ENCODE measurements around the gene PLBD2.

PLBD2 gene

DNA sequence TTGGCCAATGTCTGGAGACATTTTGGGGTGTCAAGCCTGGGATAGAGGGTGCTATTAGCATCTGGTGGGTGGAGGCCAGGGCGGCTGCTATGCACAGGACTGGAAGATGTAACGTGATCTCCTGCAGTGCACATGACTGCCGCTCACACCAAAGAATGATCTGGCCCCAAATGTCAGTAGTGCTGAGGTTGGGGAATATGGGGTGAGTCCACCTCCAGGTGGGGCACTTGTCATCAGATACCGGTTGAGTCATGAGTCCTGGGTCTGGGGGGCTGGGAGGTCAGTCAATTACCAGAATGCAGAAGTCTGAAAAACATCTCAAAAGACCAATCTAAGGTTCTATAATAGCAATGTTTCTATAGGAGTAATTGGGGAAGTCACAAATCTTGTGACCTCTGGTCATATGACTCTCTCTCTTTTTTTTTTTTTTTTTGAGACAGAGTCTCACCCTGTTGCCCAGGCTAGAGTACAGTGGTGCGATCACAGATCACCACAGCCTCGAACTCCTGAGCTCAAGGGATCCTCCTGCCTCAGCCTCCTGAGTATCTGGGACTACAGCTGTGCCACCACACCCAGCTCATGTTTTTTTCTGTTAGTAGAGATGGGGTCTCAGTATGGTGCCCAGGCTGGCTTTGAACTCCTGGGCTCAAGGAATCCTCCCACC, 57.8 kb downstream of the PLBD2 start:
- no peak for DNase-seq (ENCODE audit: low read depth in 2 of 2)

DNA sequence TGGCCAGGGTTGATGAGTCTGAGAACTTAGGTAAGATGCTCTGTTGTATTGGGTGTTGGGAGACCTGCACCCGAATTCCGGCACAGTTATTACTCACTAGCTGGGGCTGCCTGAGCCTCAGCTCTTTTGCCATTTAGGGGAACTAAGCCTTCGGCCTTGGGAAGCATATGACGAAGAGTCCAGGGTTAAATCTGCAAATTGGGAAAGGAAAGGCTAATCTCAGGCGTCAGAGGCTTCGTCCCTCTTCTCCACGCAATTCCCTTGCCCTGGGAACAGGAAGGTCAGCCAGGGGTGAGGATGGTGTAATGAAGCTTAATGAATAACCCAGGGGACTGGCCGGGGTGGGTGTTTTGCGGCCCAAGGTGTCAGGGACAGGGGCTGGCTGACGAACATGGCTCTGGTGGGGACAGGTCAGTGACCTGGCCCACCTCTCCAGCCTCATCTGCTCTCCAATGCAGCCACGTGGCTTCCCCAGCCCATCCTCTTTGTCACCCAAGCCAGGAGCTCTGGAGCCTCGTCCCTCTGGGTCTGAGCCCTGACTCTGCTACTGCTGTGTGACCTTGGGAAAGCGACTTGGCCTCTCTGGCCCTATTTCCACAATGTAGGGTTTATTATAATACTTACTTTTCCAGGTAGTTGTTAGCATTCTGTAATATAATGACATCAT, 60.0 kb downstream of the PLBD2 start:
- no peak for DNase-seq (ENCODE audit: low read depth in 2 of 2)

DNA sequence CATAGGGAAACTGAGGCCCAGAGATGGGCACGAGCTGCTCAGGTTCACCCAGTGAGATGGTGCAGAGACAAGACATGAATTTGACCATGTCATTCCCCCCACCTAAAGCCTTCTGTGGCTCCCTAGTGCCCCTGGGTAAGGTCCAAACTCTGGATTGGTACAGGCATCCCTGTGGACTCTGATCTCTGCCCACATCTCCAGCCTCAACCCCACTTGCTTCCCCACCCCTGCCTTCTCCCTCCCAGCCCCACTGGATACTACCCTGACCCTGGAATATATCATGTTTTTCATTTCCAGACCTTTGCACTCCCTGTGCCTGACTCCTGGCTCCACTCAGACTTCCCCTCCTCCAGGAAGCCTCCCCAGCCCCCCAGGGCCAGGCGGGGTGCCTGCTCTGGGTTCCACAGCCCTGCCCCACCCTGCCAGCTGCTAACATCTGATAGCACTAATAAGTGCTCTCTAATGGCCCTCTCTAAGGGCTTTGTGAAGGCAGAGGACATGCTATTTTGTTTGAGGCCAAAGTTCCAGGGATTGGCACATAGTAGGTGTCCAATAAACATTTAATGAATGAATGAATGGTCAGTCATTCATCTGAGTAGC, 62.7 kb downstream of the PLBD2 start:
- DNase-seq (ENCODE audit: low read depth in 2 of 2) = no peak

GRCh38 chr12:113422030-113422885, 63.9 kb downstream of the PLBD2 start, which contains the start of gene SDSL:
TSS of gene SDSL (plus strand) at chr12:113422380. CDS start at chr12:113427983, 5,603 bp downstream.
- peak in 1 of 2 experiments; percentile 20 for DNase-seq (ENCODE audit: low read depth in 2 of 2)

- no peak for DNase-seq (ENCODE audit: low read depth in 2 of 2)
These were observed 64.7 kb downstream of the PLBD2 start for GRCh38 chr12:113422886-113423669.

GRCh38 chr12:113424456-113424855, 66.1 kb downstream of the PLBD2 start:
- DNase-seq (ENCODE audit: low read depth in 2 of 2) = no peak

DNA sequence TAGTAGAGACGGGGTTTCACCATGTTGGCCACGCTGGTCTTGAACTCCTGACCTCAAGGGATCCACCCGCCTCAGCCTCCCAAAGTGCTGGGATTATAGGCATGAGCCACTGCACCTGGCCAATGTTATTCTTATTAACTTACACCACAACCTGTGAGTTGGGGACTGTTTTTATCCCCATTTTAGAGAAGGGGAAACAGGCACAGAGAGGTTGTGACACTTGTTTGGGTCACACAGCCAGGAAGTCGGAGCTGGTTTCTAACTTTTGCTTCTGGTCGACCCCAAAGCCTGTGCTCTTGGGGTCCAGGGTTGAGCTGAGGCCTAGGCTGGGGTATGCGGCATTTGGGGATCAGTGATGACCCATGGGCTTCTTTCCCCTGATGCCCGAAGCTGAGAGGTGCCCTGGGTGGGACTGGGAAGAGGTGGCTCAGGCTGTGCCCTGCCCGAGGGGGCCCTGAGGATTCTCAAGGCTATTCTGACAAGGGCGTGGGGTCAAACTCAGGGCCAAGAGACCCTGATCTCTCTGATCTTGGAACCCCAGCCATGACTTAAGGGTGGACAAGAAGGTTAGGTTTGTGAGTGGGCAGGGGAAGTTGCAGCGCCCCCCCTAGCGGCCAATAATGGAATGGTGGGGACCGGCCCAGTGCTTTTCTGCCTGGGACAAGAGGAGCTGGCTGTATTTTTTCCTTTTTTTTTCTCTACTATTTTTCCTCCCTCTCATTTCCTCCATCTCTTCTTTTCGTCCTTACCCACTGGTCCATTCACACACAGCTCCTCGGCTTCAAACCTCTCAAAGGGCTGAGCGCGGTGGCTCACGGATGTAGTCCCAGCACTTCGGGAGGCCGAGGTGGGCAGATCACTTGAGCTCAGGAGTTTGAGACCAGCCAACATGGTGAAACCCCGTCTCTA, 66.8 kb downstream of the PLBD2 start:
- peak; percentile 10 to 53 for DNase-seq (ENCODE audit: low read depth in 2 of 2)

GRCh38 chr12:113425960-113426453, 67.6 kb downstream of the PLBD2 start:
- no peak for DNase-seq (ENCODE audit: low read depth in 2 of 2)

DNA sequence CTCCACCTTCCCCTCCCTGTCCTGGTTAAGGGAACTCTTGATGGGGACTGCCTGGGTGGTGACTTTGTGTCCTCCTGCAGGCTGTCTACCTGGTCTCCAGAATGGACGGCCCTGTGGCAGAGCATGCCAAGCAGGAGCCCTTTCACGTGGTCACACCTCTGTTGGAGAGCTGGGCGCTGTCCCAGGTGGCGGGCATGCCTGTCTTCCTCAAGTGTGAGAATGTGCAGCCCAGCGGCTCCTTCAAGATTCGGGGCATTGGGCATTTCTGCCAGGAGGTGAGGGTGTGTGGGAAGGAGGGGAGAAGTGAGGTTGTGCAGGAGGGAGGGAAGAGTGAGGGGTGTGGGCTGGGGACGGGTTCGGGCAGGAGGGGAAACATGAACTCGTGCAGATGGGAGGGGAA, 69.5 kb downstream of the PLBD2 start:
- DNase-seq (ENCODE audit: low read depth in 2 of 2) = no peak

DNA sequence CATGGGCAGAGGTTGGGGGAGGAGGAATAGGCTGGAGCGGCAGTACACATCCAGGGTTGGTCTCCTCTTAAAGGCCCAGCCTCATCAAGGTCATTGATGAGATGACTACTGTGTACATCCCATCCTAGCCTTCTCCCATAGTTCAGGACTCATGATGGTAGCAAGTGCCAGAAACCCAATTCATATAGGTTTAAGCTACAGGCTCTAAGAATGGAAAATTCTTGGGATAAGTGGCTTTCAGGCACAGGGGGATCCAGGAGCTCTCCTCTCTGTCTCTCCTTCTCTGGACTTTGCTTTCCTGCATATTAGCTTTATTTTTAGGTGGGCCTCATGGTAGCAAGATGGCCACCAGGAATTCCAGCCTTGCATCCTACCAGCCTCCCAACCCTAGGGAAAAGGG, 70.1 kb downstream of the PLBD2 start:
- no peak for DNase-seq (ENCODE audit: low read depth in 2 of 2)

GRCh38 chr12:113432986-113433385, 74.6 kb downstream of the PLBD2 start:
- DNase-seq (ENCODE audit: low read depth in 2 of 2) = no peak

DNA sequence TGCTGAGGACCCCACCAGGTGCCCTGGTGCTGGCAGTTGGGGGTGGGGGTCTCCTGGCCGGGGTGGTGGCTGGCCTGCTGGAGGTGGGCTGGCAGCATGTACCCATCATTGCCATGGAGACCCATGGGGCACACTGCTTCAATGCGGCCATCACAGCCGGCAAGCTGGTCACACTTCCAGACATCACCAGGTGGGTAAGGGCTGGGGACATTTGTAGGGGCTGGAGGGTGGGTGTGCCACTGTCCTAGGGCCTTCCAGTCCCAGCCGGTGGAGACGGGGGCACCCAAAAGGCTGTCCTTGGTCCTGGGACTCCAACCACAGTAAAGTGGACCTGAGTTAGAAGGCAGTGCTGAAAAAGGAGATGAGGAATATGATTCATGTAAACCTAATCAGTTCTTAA, 77.0 kb downstream of the PLBD2 start:
- no peak for DNase-seq (ENCODE audit: low read depth in 2 of 2)

GRCh38 chr12:113436586-113436985, 78.2 kb downstream of the PLBD2 start:
- DNase-seq (ENCODE audit: low read depth in 2 of 2) = no peak

GRCh38 chr12:113436993-113437728, 78.8 kb downstream of the PLBD2 start:
- no peak for DNase-seq (ENCODE audit: low read depth in 2 of 2)

DNA sequence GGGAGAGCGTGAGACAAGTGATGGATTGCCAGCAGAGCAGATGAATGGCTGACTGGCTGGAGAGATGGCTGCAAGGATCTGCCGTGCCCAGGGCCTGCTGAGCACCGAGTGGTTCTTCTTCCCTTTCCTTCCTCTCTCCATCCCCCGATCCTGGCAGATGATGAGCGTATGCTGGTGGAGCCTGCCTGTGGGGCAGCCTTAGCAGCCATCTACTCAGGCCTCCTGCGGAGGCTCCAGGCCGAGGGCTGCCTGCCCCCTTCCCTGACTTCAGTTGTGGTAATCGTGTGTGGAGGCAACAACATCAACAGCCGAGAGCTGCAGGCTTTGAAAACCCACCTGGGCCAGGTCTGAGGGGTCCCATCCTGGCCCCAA, 79.3 kb downstream of the PLBD2 start:
- DNase-seq (ENCODE audit: low read depth in 2 of 2) = no peak

DNA sequence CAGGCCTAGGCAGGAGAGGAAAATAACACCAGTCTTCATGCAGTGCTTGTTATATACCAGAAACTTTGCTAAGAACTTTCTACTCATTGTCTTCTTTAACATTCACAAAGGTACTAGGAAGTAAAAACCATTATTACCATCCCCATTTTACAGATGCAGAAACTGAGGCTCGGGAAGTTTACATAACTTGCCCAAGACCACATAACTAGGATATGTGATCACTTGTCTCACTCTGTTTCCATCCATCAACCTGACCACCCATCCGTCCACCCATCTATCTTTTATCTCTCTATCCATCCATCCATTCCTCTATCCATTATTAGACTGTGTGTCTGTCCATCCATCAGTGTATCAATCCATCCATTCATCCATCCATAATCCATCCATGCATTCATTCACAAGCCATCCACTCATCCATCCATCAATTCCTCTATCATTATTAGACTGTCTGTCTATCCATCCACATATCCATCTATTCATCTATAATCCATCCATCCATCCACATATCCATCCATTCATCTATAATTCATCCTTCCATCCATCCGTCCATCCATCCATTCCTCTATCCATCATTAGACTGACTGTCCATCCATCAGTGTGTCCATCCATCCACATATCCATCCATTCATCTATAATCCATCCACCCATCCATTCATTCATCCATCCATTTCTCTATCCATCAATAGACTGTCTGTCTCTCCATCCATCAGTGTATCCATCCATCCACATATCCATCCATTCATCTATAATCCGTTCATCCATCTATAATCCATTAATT, 80.3 kb downstream of the PLBD2 start:
- DNase-seq (ENCODE audit: low read depth in 2 of 2) = no peak

GRCh38 chr12:113439301-113439597, 80.9 kb downstream of the PLBD2 start:
- DNase-seq (ENCODE audit: low read depth in 2 of 2) = no peak

DNA sequence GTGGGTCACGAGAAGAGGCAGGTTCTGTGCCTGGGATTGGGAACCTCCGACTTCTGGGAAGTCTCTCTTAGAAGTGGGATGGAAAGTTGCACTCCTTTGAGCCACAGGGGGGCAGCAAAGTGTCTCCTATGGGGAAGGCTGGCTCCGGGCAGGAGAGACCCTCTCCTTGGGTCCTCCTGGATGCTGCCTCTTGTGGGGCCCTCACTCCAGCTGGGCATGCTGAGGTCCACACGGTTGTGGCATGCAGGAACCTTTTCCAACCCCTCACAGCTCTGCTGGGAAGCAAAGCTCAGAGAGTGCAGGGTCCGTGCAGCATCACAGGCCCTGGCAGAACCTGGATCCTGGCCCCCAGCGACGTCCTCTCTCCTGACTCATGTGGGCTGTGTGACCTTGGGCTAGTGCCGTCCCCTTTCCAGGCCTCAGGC, 81.2 kb downstream of the PLBD2 start:
- DNase-seq (ENCODE audit: low read depth in 2 of 2) = no peak

GRCh38 chr12:113440336-113440735, 81.9 kb downstream of the PLBD2 start:
- DNase-seq (ENCODE audit: low read depth in 2 of 2) = no peak

Data from stimulated activated CD4-positive, alpha-beta T cell treated with anti-CD3 and anti-CD28 coated beads, Interleukin-12 subunit alpha, Interleukin-12 subunit beta, amount 100 ng/mL, for 24 hours (primary cell).